T-helper 22 cell (primary cell): ENCODE results near the gene INTS11.
A peak's percentile ranks its signal among the peaks of the same experiment; 100 is the strongest.

Source experiments
- DNase-seq: peaks from one replicate; pipeline ENCODE4 v3.0.0-alpha.2; 2020; ENCODE audit warnings: low read depth

The INTS11 gene

GRCh38 chr1:1285102-1285571, 39.3 kb downstream of the INTS11 start:
- no peak for DNase-seq

GRCh38 chr1:1284221-1285101, 40.0 kb downstream of the INTS11 start:
- DNase-seq = no peak

- DNase-seq = no peak
These were observed 40.6 kb downstream of the INTS11 start for GRCh38 chr1:1283821-1284220.

- no peak for DNase-seq
These were observed 41.5 kb downstream of the INTS11 start for GRCh38 chr1:1282998-1283397.

GRCh38 chr1:1281533-1282321, 42.7 kb downstream of the INTS11 start:
- DNase-seq = no peak

GRCh38 chr1:1280782-1281481, 43.5 kb downstream of the INTS11 start:
- no peak for DNase-seq

- no peak for DNase-seq
These were observed 45.4 kb downstream of the INTS11 start for GRCh38 chr1:1279028-1279427.

GRCh38 chr1:1278620-1279019, 45.8 kb downstream of the INTS11 start:
- no peak for DNase-seq

- DNase-seq = no peak
These were observed 48.6 kb downstream of the INTS11 start for GRCh38 chr1:1275836-1276235.

GRCh38 chr1:1274931-1275431, 49.5 kb downstream of the INTS11 start:
- DNase-seq = no peak

GRCh38 chr1:1274299-1274930, 50.0 kb downstream of the INTS11 start:
- no peak for DNase-seq

- peak; percentile 92 for DNase-seq
These were observed 50.8 kb downstream of the INTS11 start, which contains the start of gene UBE2J2 for GRCh38 chr1:1273512-1274298. TSS of gene UBE2J2 (minus strand) at chr1:1273854. CDS start at chr1:1267992, 5,862 bp downstream.

GRCh38 chr1:1273209-1273511, 51.3 kb downstream of the INTS11 start:
- no peak for DNase-seq

- DNase-seq = no peak
These were observed 51.9 kb downstream of the INTS11 start for GRCh38 chr1:1272341-1273208.

GRCh38 chr1:1270813-1271212, 53.6 kb downstream of the INTS11 start:
- DNase-seq = no peak

- DNase-seq = no peak
These were observed 56.2 kb downstream of the INTS11 start for GRCh38 chr1:1268284-1268682.

- no peak for DNase-seq
These were observed 56.8 kb downstream of the INTS11 start for GRCh38 chr1:1267488-1268283.

GRCh38 chr1:1264868-1265272, 59.6 kb downstream of the INTS11 start:
- no peak for DNase-seq

- no peak for DNase-seq
These were observed 60.4 kb downstream of the INTS11 start for GRCh38 chr1:1264026-1264425.
